Activated naive CD8-positive, alpha-beta T cell treated with anti-CD3 and anti-CD28 coated beads for 36 hours (primary cell): ENCODE data around the gene SMARCA4. TPM values are rescaled to one million over a fixed set of nuclear protein-coding genes. Genes with fewer than 3 reads are reported as not detected.

ENCODE experiments used
- DNase-seq: peaks from one replicate; pipeline ENCODE4 v3.0.0; 2021
- H3K27ac Mint-ChIP-seq: one replicate; pipeline ENCODE4 v1.8.0; 2022; ENCODE audit warnings: mild to moderate bottlenecking, moderate library complexity, mixed read lengths
- H3K27me3 Mint-ChIP-seq: one replicate; pipeline ENCODE4 v1.8.0; 2022; ENCODE audit warnings: mild to moderate bottlenecking, mixed read lengths
- H3K36me3 Mint-ChIP-seq: one replicate; pipeline ENCODE4 v1.8.0; 2021; ENCODE audit warnings: mild to moderate bottlenecking, mixed read lengths
- H3K4me1 Mint-ChIP-seq: one replicate; pipeline ENCODE4 v1.8.0; 2021; ENCODE audit warnings: mixed read lengths
- H3K4me3 Mint-ChIP-seq: one replicate; pipeline ENCODE4 v1.8.0; 2022; ENCODE audit warnings: mild to moderate bottlenecking, moderate library complexity, mixed read lengths
- H3K9me3 Mint-ChIP-seq: one replicate; pipeline ENCODE4 v1.8.0; 2022; ENCODE audit warnings: mixed read lengths
- total RNA-seq, 2 experiments: library from RNA; stranded (reverse); gene quantifications; one replicate each; pipeline ENCODE4 v1.2.3, GENCODE V29; 2021

Gene SMARCA4
- total RNA-seq, result 100 to 1,000 TPM; 108 to 109 TPM

DNA sequence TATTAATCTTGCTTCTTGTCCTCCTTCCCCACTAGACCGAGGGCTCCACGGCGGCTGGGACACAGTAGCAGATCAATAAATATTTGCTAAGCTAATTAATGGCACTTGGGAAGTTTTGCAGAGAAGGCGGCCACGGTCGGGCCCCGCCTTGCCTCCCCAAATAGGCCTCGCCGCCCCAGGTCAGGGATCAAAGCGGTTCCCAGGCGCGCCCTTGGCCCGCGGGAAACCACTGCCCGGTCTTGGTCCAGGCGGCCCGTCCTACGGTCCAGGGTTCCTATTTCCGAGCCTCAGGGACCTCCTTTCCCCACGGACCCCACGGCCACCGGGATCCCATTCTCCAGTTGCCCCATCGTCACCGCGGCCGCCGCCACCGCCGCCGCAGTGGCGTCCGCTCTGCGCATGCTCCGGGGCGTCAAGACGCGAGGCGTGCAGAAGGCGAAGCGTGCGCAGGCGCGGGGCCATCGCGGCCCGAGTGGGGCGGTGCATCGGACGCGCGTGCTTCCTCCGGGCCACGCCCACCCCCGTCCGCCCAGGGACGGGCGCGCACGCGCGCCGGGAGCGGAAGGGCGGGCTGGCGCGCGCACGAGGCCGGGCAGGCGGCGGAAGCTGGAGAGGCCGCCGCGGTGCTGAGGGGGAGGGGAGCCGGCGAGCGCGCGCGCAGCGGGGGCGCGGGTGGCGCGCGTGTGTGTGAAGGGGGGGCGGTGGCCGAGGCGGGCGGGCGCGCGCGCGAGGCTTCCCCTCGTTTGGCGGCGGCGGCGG is at the start of gene SMARCA4:
TSS of gene SMARCA4 (plus strand) at position 717 of the 759 bp plus-strand sequence. CDS start 23,122 bp downstream, outside the sequence.
- peaks cover 1% of the 10 kb centered on the region for H3K9me3 Mint-ChIP-seq
- peaks cover 9% of the 10 kb centered on the region for H3K36me3 Mint-ChIP-seq

DNA sequence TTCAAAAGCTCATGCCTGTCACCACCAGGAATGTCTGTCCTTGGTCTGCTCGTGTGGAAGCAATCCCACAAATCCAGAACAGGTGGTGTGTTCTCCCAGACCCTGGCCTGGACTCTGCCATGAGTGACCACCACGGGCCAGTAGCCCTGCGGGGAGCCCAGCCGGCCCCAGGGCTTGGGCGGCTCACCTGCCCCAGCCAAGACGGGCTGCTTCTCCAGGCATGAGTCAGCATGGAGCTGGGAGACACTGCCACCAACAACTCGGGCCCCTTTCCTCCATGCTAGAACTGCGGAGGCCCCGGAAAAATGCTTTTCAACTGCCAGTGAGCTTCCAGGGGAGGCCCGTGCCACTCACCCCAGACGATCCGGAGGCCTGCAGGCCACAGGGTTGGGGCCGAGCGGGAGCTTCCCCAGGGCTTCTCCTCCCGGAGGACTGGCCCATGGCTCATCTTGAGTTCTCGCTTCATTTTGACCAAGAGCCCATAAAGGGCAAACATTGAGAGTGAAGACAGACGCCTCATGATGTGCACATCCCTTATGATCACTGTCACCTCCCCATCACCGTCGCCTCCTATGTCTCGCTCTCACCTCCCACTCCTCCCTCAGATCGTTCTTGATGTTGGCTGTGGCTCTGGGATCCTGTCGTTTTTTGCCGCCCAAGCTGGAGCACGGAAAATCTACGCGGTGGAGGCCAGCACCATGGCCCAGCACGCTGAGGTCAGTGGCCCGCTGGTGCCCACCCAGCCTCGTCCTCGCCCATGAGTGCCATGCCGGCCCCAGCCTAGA is 49.1 kb upstream of the SMARCA4 start:
- no peaks in the 10 kb centered on the region for H3K9me3 Mint-ChIP-seq
- no peak overlapping the region for H3K27ac Mint-ChIP-seq
- H3K4me3 Mint-ChIP-seq, result no peak overlapping the region
- no peak for DNase-seq
- no peaks in the 10 kb centered on the region for H3K4me1 Mint-ChIP-seq
- no peaks in the 10 kb centered on the region for H3K27me3 Mint-ChIP-seq
- H3K36me3 Mint-ChIP-seq, result peaks cover 2% of the 10 kb centered on the region

More for the DNA sequence above, at the start of gene SMARCA4:
- DNase-seq, result peak; percentile 100
- H3K27ac Mint-ChIP-seq, result peak within 1 kb of the TSS; percentile 92
- H3K27me3 Mint-ChIP-seq, result no peaks in the 10 kb centered on the region
- peaks cover 43% of the 10 kb centered on the region for H3K4me1 Mint-ChIP-seq
- peak within 1 kb of the TSS; percentile 90 for H3K4me3 Mint-ChIP-seq

GRCh38 chr19:10912619-10913018 is 48.2 kb upstream of the SMARCA4 start:
- peaks cover 2% of the 10 kb centered on the region for H3K36me3 Mint-ChIP-seq
- H3K4me3 Mint-ChIP-seq, result no peak overlapping the region
- DNase-seq, result no peak
- no peak overlapping the region for H3K27ac Mint-ChIP-seq
- no peaks in the 10 kb centered on the region for H3K9me3 Mint-ChIP-seq
- no peaks in the 10 kb centered on the region for H3K4me1 Mint-ChIP-seq
- no peaks in the 10 kb centered on the region for H3K27me3 Mint-ChIP-seq

DNA sequence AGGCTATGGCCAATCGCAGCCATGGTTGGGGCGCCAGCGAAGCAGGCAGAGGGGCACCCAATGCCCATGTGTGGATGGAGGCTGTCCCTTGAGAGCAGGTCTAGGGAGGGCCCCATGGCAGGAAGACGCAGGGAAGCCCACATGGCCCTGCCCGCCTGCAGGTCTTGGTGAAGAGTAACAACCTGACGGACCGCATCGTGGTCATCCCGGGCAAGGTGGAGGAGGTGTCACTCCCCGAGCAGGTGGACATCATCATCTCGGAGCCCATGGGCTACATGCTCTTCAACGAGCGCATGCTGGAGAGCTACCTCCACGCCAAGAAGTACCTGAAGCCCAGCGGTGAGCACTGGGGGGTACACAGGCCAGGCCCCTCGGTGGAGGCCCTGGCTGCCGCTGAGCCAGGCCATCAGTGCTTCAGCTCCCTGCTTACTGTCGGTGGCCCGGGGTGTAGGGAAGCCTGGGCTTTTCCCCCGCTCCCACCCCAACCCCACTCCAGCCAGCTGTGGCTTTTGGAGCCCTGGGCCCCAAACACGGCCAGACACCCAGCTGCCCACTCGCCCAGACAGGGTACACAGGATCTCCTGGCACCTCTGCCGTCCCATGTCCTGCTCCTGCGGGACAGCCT is 47.0 kb upstream of the SMARCA4 start:
- Mint-ChIP-seq H3K4me1 (no peaks in the 10 kb centered on the region), H3K27ac (no peak overlapping the region), H3K36me3 (peaks cover 2% of the 10 kb centered on the region), H3K9me3 (no peaks in the 10 kb centered on the region), H3K27me3 (no peaks in the 10 kb centered on the region), H3K4me3 (no peak overlapping the region)
- DNase-seq, result no peak

- no peaks in the 10 kb centered on the region for H3K36me3 Mint-ChIP-seq
- H3K27me3 Mint-ChIP-seq, result no peaks in the 10 kb centered on the region
- no peak for DNase-seq
- H3K27ac Mint-ChIP-seq, result no peak overlapping the region
- H3K9me3 Mint-ChIP-seq, result no peaks in the 10 kb centered on the region
- H3K4me1 Mint-ChIP-seq, result no peaks in the 10 kb centered on the region
- H3K4me3 Mint-ChIP-seq, result no peak overlapping the region
Observed at GRCh38 chr19:10915130-10916091, 45.4 kb upstream of the SMARCA4 start.

- Mint-ChIP-seq H3K27ac (no peak overlapping the region), H3K27me3 (no peaks in the 10 kb centered on the region), H3K4me3 (no peak overlapping the region), H3K4me1 (no peaks in the 10 kb centered on the region), H3K36me3 (peaks cover 2% of the 10 kb centered on the region), H3K9me3 (no peaks in the 10 kb centered on the region)
- DNase-seq, result no peak
Observed at GRCh38 chr19:10916602-10917001, 44.2 kb upstream of the SMARCA4 start.

- Mint-ChIP-seq H3K27ac (no peak overlapping the region), H3K4me3 (no peak overlapping the region), H3K4me1 (no peaks in the 10 kb centered on the region), H3K36me3 (peaks cover 2% of the 10 kb centered on the region), H3K9me3 (no peaks in the 10 kb centered on the region), H3K27me3 (no peaks in the 10 kb centered on the region)
- DNase-seq, result no peak
Observed at GRCh38 chr19:10918359-10918758, 42.5 kb upstream of the SMARCA4 start.

GRCh38 chr19:10919352-10920287 is 41.2 kb upstream of the SMARCA4 start:
- no peaks in the 10 kb centered on the region for H3K27me3 Mint-ChIP-seq
- H3K36me3 Mint-ChIP-seq, result peaks cover 2% of the 10 kb centered on the region
- DNase-seq, result no peak
- H3K4me3 Mint-ChIP-seq, result no peak overlapping the region
- H3K27ac Mint-ChIP-seq, result no peak overlapping the region
- H3K9me3 Mint-ChIP-seq, result no peaks in the 10 kb centered on the region
- H3K4me1 Mint-ChIP-seq, result no peaks in the 10 kb centered on the region

DNA sequence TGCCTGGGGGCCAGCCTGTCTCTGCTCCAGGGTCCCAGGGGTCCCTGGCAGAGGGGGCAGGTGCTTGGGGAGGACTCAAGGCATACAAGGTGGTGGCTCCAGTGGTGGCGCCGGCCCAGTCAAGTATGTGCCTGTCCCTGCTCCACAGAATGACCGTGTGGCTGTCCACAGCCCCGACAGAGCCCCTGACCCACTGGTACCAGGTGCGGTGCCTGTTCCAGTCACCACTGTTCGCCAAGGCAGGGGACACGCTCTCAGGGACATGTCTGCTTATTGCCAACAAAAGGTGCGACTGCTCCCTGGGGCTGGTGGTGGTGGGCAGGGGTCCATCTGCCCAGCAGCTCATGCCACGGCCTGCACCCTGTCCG is 40.6 kb upstream of the SMARCA4 start:
- no peak overlapping the region for H3K27ac Mint-ChIP-seq

GRCh38 chr19:10920781-10921180 is 40.0 kb upstream of the SMARCA4 start:
- H3K9me3 Mint-ChIP-seq, result no peaks in the 10 kb centered on the region
- DNase-seq, result no peak
- H3K27ac Mint-ChIP-seq, result no peak overlapping the region
- peaks cover 2% of the 10 kb centered on the region for H3K36me3 Mint-ChIP-seq
- no peaks in the 10 kb centered on the region for H3K4me1 Mint-ChIP-seq
- no peaks in the 10 kb centered on the region for H3K27me3 Mint-ChIP-seq
- no peak overlapping the region for H3K4me3 Mint-ChIP-seq

More for the DNA sequence above, 40.6 kb upstream of the SMARCA4 start:
- Mint-ChIP-seq H3K36me3 (peaks cover 2% of the 10 kb centered on the region), H3K4me3 (no peak overlapping the region), H3K27me3 (no peaks in the 10 kb centered on the region), H3K4me1 (no peaks in the 10 kb centered on the region), H3K9me3 (no peaks in the 10 kb centered on the region)
- DNase-seq, result no peak

DNA sequence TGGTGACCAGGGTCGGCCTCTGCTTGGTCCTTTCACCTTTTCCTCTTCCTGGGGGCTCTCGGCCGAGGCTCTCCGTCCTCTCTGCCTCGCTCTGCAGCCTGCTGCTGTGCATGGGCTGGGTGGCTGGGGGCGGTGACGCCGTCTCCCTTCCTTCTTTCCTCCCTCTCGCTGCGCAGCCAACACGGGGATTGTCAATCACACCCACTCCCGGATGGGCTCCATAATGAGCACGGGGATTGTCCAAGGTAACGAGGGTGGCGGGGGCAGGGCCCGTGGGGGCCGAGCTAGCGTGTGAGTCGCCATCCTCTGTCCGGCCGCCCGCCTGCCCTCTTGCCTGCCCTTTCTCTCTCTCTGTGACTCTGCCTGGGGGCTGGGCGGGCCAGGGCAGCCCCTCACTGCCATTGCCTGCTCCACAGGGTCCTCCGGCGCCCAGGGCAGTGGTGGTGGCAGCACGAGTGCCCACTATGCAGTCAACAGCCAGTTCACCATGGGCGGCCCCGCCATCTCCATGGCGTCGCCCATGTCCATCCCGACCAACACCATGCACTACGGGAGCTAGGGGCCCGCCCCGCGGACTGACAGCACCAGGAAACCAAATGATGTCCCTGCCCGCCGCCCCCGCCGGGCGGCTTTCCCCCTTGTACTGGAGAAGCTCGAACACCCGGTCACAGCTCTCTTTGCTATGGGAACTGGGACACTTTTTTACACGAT is 39.5 kb upstream of the SMARCA4 start:
- H3K27me3 Mint-ChIP-seq, result no peaks in the 10 kb centered on the region
- no peaks in the 10 kb centered on the region for H3K4me1 Mint-ChIP-seq
- peaks cover 2% of the 10 kb centered on the region for H3K36me3 Mint-ChIP-seq
- H3K9me3 Mint-ChIP-seq, result no peaks in the 10 kb centered on the region
- H3K27ac Mint-ChIP-seq, result no peak overlapping the region
- H3K4me3 Mint-ChIP-seq, result no peak overlapping the region
- no peak for DNase-seq

GRCh38 chr19:10921910-10922637 is 38.8 kb upstream of the SMARCA4 start:
- Mint-ChIP-seq H3K9me3 (no peaks in the 10 kb centered on the region), H3K4me3 (no peak overlapping the region), H3K36me3 (peaks cover 2% of the 10 kb centered on the region), H3K27me3 (no peaks in the 10 kb centered on the region), H3K4me1 (peaks cover under 1% of the 10 kb centered on the region), H3K27ac (no peak overlapping the region)
- no peak for DNase-seq

DNA sequence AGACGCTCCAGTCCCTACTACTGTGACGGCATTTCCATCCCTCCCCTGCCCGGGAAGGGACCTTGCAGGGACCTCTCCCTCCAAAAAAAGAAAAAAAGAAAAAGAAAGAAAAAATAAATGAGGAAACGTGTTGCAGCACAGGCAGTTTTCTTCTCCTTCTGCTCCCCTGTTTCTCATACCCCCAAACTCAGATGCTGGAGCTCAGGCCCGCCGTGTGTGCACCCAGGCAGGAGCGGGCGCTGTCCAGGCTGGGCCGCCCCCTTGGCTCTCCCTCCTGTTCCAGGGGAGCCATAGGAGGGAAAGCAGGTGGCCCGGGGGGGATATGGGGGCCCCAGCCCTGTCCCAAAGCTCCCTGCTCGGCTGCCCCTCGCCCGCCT is 38.2 kb upstream of the SMARCA4 start:
- H3K9me3 Mint-ChIP-seq, result no peaks in the 10 kb centered on the region
- peaks cover 6% of the 10 kb centered on the region for H3K4me1 Mint-ChIP-seq
- peaks cover 2% of the 10 kb centered on the region for H3K36me3 Mint-ChIP-seq
- no peak overlapping the region for H3K4me3 Mint-ChIP-seq
- H3K27ac Mint-ChIP-seq, result no peak overlapping the region
- DNase-seq, result no peak
- no peaks in the 10 kb centered on the region for H3K27me3 Mint-ChIP-seq
